Stimulated activated CD4-positive, alpha-beta T cell treated with anti-CD3 and anti-CD28 coated beads, Interleukin-15, amount 100 ng/mL, for 48 hours (primary cell): ENCODE results near the gene TIMM21.
A peak's percentile ranks its signal among the peaks of the same experiment; 100 is the strongest.

ENCODE experiments used
- DNase-seq, 2 donors: peaks; one replicate each; pipeline ENCODE4 v3.0.0-alpha.2; 2020; ENCODE audit warnings: low read depth in 2 of 2

TIMM21 gene

GRCh38 chr18:74191577-74191976 is 43.3 kb downstream of the TIMM21 start:
- no peak for DNase-seq

- DNase-seq, result no peak
Measured at GRCh38 chr18:74194691-74195090, 46.4 kb downstream of the TIMM21 start.

- DNase-seq, result peak in 1 of 2 donors; percentile 22
Measured at GRCh38 chr18:74196220-74197119, 48.1 kb downstream of the TIMM21 start.

GRCh38 chr18:74197705-74198341 is 49.5 kb downstream of the TIMM21 start:
- DNase-seq, result no peak

GRCh38 chr18:74198453-74198852 is 50.1 kb downstream of the TIMM21 start:
- no peak for DNase-seq

- DNase-seq, result no peak
Measured at GRCh38 chr18:74200780-74201179, 52.5 kb downstream of the TIMM21 start.

- no peak for DNase-seq
Measured at GRCh38 chr18:74203811-74204210, 55.5 kb downstream of the TIMM21 start.

- peak; percentile 2 to 7 for DNase-seq
Measured at GRCh38 chr18:74204526-74205152, 56.3 kb downstream of the TIMM21 start.
